LNCAP (cell line): ENCODE measurements around the gene ENPP6.

Source experiments
- CTCF ChIP-seq: fragments of 450-650 bp; IDR thresholded peaks from 2 replicates; pipeline ENCODE4 v1.5.1; 2017; ENCODE audit warnings: mild to moderate bottlenecking

ENPP6 gene

GRCh38 chr4:184177271-184177670, 40.4 kb downstream of the ENPP6 start:
- no peak for TF ChIP-seq CTCF

DNA sequence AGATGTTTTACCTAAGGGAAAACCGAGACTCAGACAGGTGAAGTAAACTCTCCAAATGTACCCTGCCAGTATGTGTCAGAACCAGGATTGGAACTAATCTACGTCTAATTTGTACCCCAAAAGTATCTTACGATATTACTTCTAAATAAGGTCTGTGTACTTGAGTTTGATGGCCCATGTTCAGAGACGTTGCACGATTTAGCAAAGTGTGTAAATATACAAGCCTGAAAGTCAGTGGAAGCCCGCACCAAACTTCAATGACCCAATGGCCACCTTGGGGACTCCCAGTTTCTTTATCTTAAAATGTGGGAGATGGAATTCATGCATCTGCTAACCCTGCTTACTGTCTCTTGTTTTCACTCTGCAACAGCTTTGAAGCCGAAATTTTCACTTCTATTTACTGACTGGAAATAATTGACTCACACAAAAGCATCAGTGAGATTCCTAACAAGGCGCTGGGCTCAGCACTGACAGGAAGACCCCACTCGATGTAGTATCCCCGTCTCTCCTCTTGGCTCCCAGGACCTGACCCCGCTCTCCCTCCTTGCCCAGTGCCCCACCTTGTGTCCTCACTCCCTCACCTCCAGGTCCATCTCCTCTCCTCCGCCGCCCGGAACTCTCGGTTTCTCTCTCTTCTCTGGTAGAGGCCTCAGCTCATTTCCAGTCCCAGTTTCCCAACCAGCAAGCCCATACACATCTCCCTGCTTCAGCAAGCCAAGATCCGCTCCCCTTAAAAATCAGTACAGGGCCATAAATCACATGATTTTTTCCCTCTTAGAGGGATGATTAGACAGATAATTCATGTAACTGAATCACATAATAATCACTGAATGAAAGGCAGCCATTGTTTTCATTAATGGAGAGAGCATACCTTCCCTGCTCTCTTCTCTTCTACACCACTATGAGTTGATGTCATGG, 42.8 kb downstream of the ENPP6 start:
- no peak for TF ChIP-seq CTCF

DNA sequence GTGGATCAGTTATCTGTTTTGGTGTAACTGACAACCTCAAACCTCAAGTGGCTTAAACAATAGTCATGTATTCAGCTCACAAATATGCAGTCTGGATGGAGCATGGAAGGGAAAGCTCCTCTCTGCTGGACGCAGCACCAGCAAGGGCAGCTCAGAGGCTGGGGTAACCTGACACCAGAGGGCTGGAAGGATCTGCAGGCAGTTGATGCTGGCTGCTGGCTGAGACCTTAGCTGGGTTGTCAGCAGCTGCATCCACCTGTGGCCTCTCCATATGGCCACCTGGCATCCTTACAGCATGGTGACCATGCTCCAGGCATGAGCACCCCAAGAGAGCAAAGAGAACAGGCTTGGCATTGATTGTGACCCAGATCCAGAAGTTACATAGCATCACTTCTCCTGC, 46.7 kb downstream of the ENPP6 start:
- TF ChIP-seq CTCF = no peak

DNA sequence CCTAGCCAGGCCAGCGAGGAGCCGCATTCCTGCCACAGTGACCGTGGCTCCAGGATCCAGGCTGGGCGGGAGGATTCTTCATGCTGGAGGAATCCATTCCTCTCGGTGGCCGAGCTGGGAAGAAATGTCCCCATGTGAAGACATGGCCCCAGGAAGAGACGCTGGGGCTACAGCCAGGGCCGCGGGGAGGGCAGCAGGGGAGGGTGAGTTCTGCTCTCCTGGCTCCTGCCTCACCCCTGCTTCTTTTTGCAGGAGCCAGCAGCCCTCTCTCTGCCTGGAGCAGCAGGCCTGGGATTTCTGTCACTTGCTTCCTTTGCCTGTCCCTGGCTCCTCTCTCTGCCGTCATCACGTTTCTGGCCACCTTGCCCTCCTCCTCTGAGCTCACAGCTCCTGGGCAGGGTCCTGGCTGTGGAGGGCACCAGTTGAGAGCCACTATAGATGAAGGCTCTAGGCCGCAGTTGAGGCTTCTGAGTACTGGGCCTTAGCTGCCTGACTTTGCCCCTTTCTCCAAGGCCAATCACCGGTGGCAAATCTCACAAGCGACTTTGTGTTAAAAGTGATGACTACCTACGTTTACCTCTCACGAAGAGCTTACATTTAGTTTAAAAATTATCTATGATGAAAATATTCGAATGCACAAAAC, 48.3 kb downstream of the ENPP6 start:
- no peak for TF ChIP-seq CTCF

DNA sequence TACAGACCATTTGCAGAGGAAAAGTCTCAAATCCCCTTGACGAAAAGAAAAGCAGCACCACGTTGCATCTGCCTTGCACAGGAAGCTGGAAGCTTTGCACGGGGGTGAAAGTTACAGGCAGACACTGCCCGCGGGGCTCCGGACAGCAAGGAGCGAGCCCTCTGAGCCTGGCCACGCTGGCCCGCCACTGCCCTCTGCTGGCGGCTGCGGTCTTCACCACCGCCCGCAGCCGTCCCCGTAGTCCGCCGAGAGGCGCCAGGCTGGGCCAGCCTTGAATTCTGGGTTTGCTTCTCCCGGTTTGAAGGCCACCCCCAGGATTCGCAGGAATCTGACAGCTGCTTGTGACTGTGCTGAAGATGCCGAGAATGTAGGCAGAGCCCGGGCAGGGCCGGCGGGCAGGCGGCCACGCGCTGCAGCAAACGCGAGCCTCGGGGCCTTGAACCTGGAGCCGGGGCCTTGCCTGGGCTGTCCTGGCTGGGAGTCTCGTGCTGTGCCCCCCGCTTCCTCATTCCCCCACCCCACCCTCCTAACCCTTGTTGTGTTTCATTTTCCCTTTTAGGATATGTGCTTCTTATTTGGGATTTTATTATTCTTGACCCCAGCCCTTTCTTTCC, 49.2 kb downstream of the ENPP6 start:
- TF ChIP-seq CTCF = peak; percentile 86

DNA sequence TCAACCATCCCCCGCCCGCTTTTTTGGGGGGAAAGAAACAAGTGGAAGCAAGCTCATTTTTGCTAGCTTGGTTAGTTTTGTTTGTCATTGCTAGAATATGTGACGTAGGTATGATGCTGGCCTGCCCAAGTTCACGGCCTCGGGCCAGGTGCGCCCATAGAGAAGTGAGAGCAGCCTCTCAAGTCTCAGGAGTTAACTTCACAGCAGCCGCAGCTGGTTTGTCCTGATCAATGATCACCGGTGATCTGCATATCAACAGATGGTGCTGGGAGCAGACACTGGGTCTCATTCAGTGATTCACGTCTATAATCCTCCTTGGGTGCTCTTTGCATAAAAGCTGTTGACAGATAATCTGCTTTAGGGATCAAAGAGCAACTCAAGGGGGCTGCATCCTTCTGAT, 50.1 kb downstream of the ENPP6 start:
- TF ChIP-seq CTCF = no peak

DNA sequence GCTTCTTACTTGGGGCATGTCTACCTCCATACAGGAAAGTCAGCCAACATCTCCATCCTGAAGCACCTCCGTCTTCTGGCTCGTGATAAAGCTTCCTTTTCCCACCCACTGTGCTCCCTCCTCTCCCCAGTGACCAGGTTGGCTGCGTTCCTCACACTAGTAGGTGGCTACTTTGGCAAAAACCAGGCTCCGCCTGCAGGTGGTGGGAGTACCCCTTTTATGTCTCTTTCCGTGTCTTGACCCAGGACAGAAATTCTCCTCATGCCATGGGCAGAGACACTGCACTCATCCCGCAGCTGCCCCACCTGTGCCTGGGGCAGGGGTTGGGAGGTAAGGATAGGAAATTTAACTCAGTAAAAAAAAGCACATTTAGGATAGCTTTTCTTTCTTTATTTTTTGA, 50.9 kb downstream of the ENPP6 start:
- TF ChIP-seq CTCF = no peak
